ENCODE measurements around the gene PHLDB1.

Gene PHLDB1

GRCh38 chr11:118635642-118636041 lies 28.2 kb downstream of the PHLDB1 start:
- DNase-seq (ENCODE audit: insufficient read length, low spot score) (no peak), FAIRE-seq (no peak)
- TF ChIP-seq, protein P1, sequence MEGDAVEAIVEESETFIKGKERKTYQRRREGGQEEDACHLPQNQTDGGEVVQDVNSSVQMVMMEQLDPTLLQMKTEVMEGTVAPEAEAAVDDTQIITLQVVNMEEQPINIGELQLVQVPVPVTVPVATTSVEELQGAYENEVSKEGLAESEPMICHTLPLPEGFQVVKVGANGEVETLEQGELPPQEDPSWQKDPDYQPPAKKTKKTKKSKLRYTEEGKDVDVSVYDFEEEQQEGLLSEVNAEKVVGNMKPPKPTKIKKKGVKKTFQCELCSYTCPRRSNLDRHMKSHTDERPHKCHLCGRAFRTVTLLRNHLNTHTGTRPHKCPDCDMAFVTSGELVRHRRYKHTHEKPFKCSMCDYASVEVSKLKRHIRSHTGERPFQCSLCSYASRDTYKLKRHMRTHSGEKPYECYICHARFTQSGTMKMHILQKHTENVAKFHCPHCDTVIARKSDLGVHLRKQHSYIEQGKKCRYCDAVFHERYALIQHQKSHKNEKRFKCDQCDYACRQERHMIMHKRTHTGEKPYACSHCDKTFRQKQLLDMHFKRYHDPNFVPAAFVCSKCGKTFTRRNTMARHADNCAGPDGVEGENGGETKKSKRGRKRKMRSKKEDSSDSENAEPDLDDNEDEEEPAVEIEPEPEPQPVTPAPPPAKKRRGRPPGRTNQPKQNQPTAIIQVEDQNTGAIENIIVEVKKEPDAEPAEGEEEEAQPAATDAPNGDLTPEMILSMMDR (IDR thresholded peaks at IDR 0.05; ENCODE audit: insufficient read depth, missing control alignments) = no peak

DNA sequence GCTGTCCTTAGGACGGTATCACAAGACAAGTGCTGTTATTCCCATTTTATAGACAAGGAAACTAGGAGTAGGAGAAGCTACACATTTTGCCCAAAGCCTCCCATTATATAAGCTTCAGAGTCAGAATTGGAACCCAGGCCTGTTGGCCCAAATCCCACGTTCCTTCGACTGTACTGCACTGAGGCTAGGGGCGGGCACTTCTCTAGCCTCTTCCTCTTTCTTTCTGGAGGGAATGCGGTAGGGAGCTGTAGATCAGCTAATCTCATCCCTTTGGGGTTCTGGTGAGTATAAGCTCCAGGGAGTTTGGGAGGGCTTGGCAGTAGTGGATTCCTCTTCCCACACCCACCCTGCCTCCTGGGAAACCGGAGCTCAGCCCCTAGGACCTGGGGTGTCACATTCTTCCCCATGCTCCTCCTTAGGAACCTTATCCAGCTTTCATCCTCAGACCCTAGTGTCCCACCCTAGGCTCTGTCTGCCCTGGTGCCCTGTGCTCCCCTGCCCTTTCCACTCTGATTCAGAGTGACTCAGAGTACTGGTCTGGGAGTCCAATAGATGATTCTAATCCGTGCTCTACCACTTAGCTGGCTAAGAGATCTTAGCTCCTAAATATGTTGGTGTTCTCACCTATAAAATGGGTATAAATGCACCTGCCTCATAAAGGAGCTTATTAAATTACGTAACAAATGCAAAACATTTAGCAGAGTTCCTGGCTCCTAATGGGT lies 29.3 kb downstream of the PHLDB1 start:
- TF ChIP-seq, protein P1 (IDR thresholded peaks at IDR 0.05; ENCODE audit: insufficient read depth, missing control alignments) = no peak
- no peak for DNase-seq (ENCODE audit: insufficient read length, low spot score)
- FAIRE-seq = no peak

GRCh38 chr11:118638726-118639125 lies 31.3 kb downstream of the PHLDB1 start:
- TF ChIP-seq, protein P1 (IDR thresholded peaks at IDR 0.05; ENCODE audit: insufficient read depth, missing control alignments) = no peak
- DNase-seq (ENCODE audit: insufficient read length, low spot score) = no peak
- FAIRE-seq = no peak

GRCh38 chr11:118639899-118640298 lies 32.5 kb downstream of the PHLDB1 start:
- FAIRE-seq (no peak), DNase-seq (ENCODE audit: insufficient read length, low spot score) (no peak)
- TF ChIP-seq, protein P1 (IDR thresholded peaks at IDR 0.05; ENCODE audit: insufficient read depth, missing control alignments) = no peak

GRCh38 chr11:118640332-118641154 lies 33.1 kb downstream of the PHLDB1 start:
- FAIRE-seq (no peak), DNase-seq (ENCODE audit: insufficient read length, low spot score) (no peak)
- TF ChIP-seq, protein P1 (IDR thresholded peaks at IDR 0.05; ENCODE audit: insufficient read depth, missing control alignments) = no peak

GRCh38 chr11:118641397-118642019 lies 34.1 kb downstream of the PHLDB1 start:
- TF ChIP-seq, protein P1 (IDR thresholded peaks at IDR 0.05; ENCODE audit: insufficient read depth, missing control alignments) = no peak
- DNase-seq (ENCODE audit: insufficient read length, low spot score) (no peak), FAIRE-seq (no peak)
